Measurements from ENCODE around the gene CATSPERE.
"Not testable (repeated sequence)": the region's sequence is repeated elsewhere in the genome, so short reads cannot be mapped to it uniquely, and the experiment has no call there.

The CATSPERE gene

DNA sequence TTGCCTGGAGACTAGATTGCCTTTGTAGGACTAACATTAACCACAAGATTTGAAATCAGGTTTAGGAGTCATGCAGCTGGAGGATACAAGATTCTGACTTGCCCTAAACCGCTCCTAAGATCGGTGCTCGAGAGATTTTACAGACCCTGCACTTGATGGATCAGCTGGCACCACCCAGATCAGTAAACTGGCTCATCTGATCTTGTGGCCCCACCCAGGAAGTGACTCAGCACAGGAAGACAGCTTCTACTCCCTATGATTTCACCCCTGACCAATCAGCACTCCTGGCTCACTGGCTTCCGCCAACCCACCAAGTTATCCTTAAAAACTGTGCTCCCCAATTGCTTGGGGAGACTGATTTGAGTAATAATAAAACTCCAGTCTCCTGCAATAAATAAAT is 876 bp upstream of the CATSPERE start:
- Histone ChIP-seq H3K9ac (ENCODE audit: low read length) (no peak overlapping the region), H3K36me3 (ENCODE audit: insufficient read depth, low read length) (no peaks in the 10 kb centered on the region; the same call in 1 of the 2 replicates), H3K27me3 (ENCODE audit: insufficient read depth, low read length) (no peaks in the 10 kb centered on the region), H3K79me2 (ENCODE audit: insufficient read depth, low read length) (no peaks in the 10 kb centered on the region), H3K9me2 (ENCODE audit: low read depth, low read length) (no peaks in the 10 kb centered on the region), H4K20me1 (ENCODE audit: insufficient read depth, low read length) (no peaks in the 10 kb centered on the region), H3F3A (ENCODE audit: insufficient read depth, low read length) (0 out of 2 replicates have a peak, but pooled peaks cover 4% of the 10 kb centered on the region), H2AFZ (ENCODE audit: low read length) (no peak overlapping the region), H3K4me1 (ENCODE audit: insufficient read depth, low read length, severe bottlenecking) (peaks cover 15% of the 10 kb centered on the region), H3K4me2 (ENCODE audit: low read length) (no peak overlapping the region), H3K27ac (ENCODE audit: low read depth, low read length, poor library complexity, severe bottlenecking) (no peak overlapping the region), H3K4me3 (ENCODE audit: low read depth, low read length, poor library complexity, severe bottlenecking) (no peak overlapping the region), H3K9me3 (ENCODE audit: low read length) (no peaks in the 10 kb centered on the region)
- TF ChIP-seq, protein P1, sequence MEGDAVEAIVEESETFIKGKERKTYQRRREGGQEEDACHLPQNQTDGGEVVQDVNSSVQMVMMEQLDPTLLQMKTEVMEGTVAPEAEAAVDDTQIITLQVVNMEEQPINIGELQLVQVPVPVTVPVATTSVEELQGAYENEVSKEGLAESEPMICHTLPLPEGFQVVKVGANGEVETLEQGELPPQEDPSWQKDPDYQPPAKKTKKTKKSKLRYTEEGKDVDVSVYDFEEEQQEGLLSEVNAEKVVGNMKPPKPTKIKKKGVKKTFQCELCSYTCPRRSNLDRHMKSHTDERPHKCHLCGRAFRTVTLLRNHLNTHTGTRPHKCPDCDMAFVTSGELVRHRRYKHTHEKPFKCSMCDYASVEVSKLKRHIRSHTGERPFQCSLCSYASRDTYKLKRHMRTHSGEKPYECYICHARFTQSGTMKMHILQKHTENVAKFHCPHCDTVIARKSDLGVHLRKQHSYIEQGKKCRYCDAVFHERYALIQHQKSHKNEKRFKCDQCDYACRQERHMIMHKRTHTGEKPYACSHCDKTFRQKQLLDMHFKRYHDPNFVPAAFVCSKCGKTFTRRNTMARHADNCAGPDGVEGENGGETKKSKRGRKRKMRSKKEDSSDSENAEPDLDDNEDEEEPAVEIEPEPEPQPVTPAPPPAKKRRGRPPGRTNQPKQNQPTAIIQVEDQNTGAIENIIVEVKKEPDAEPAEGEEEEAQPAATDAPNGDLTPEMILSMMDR (IDR thresholded peaks at IDR 0.05; ENCODE audit: low read length) = no peak
- TF ChIP-seq EZH2 (IDR thresholded peaks at IDR 0.05; ENCODE audit: borderline replicate concordance, low read length) = no peak

DNA sequence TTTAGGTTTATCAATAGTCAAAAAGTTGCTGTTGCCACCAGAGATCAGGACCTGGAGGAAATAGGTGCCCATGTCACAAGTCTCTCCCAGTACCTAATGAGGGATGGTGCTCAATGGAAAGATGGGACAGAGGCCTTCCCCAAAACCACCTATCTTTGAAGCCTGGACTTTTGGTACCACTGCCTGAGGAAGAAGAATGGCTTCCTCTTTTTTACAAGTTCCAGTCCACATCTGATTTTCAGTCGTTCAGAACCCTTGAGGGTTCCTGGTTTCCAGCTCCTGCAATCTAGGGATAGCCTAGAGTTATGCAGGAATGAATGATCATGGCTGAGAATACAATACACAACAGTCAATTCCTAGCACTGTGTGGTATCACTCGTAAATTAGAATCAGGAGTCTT is 5.7 kb downstream of the CATSPERE start:
- H3K36me3 ChIP-seq (ENCODE audit: insufficient read depth, low read length) = no peaks in the 10 kb centered on the region; the same call in 1 of the 2 replicates
- no peak overlapping the region for H3K9ac ChIP-seq (ENCODE audit: low read length)
- H3F3A ChIP-seq (ENCODE audit: insufficient read depth, low read length) = 0 out of 2 replicates have a peak, but pooled peaks cover 4% of the 10 kb centered on the region
- no peak overlapping the region for H3K27ac ChIP-seq (ENCODE audit: low read depth, low read length, poor library complexity, severe bottlenecking)
- TF ChIP-seq, protein P1 (IDR thresholded peaks at IDR 0.05; ENCODE audit: low read length) = no peak
- no peak for TF ChIP-seq EZH2 (IDR thresholded peaks at IDR 0.05; ENCODE audit: borderline replicate concordance, low read length)
- no peak overlapping the region for H2AFZ ChIP-seq (ENCODE audit: low read length)
- no peaks in the 10 kb centered on the region for H3K79me2 ChIP-seq (ENCODE audit: insufficient read depth, low read length)
- H3K9me2 ChIP-seq (ENCODE audit: low read depth, low read length) = no peaks in the 10 kb centered on the region
- H4K20me1 ChIP-seq (ENCODE audit: insufficient read depth, low read length) = no peaks in the 10 kb centered on the region
- no peaks in the 10 kb centered on the region for H3K27me3 ChIP-seq (ENCODE audit: insufficient read depth, low read length)
- peaks cover 3% of the 10 kb centered on the region for H3K4me1 ChIP-seq (ENCODE audit: insufficient read depth, low read length, severe bottlenecking)
- H3K9me3 ChIP-seq (ENCODE audit: low read length) = no peaks in the 10 kb centered on the region
- H3K4me2 ChIP-seq (ENCODE audit: low read length) = no peak overlapping the region
- no peak overlapping the region for H3K4me3 ChIP-seq (ENCODE audit: low read depth, low read length, poor library complexity, severe bottlenecking)

DNA sequence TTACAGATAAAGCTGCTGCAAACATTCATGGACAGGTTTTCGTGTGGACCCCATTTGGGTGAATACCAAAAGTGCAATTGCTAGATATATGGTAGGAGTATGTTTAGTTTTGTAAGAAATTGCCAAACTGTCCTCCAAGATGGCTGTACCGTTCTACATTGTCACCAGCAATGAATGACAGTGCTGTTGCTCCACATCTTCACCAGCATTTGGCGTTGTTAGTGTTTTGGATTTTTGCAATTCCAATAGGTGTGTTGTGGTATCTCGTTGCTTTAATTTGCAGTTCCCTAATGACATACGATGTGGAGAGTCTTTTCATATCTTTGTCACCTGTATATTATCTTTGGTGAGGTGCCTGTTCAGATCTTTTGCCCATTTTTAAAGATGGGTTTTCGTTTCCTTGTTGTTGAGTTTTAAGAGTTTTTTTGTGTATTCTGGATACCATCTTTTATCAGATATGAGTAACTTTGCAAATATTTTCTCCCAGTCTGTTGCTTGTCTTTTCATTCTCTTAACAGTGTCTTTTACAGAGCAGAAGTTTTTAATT is 12.1 kb downstream of the CATSPERE start:
- Histone ChIP-seq H3K4me3 (ENCODE audit: low read depth, low read length, poor library complexity, severe bottlenecking) (no peak overlapping the region), H3K27ac (ENCODE audit: low read depth, low read length, poor library complexity, severe bottlenecking) (no peak overlapping the region), H3K4me2 (ENCODE audit: low read length) (no peak overlapping the region), H4K20me1 (ENCODE audit: insufficient read depth, low read length) (no peaks in the 10 kb centered on the region), H3K27me3 (ENCODE audit: insufficient read depth, low read length) (no peaks in the 10 kb centered on the region; the same call in 1 of the 2 replicates), H3F3A (ENCODE audit: insufficient read depth, low read length) (no peaks in the 10 kb centered on the region), H2AFZ (ENCODE audit: low read length) (no peak overlapping the region), H3K4me1 (ENCODE audit: insufficient read depth, low read length, severe bottlenecking) (no peaks in the 10 kb centered on the region), H3K79me2 (ENCODE audit: insufficient read depth, low read length) (no peaks in the 10 kb centered on the region), H3K9ac (ENCODE audit: low read length) (no peak overlapping the region), H3K9me3 (ENCODE audit: low read length) (0 out of 2 replicates have a peak, but pooled peaks cover 3% of the 10 kb centered on the region), H3K36me3 (ENCODE audit: insufficient read depth, low read length) (no peaks in the 10 kb centered on the region), H3K9me2 (ENCODE audit: low read depth, low read length) (no peaks in the 10 kb centered on the region)
- no peak for TF ChIP-seq EZH2 (IDR thresholded peaks at IDR 0.05; ENCODE audit: borderline replicate concordance, low read length)
- TF ChIP-seq, protein P1 (IDR thresholded peaks at IDR 0.05; ENCODE audit: low read length) = no peak

DNA sequence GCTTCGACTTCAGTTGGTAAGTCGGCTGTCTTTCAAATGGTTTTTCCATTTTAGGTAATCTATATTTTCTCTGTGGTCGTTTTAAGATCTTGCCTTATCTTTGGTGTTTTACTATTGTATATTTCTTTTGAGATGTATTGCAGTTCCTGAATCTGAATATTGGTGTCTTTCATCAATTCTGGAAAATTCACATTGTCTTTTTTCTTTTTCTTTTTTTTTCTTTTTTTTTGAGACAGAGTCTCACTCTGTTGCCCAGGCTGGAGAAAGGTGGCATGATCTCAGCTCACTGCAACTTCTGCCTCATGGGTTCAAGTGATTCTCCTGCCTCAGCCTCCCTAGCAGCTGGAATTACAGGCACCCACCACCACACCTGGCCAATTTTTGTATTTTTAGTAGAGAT is 23.9 kb downstream of the CATSPERE start:
- not testable (repeated sequence) for H3K27me3 ChIP-seq (ENCODE audit: insufficient read depth, low read length); H3F3A ChIP-seq (ENCODE audit: insufficient read depth, low read length); H3K9me3 ChIP-seq (ENCODE audit: low read length); H3K4me2 ChIP-seq (ENCODE audit: low read length); H3K79me2 ChIP-seq (ENCODE audit: insufficient read depth, low read length); H3K9me2 ChIP-seq (ENCODE audit: low read depth, low read length); H3K4me1 ChIP-seq (ENCODE audit: insufficient read depth, low read length, severe bottlenecking); H3K9ac ChIP-seq (ENCODE audit: low read length); H3K27ac ChIP-seq (ENCODE audit: low read depth, low read length, poor library complexity, severe bottlenecking); H4K20me1 ChIP-seq (ENCODE audit: insufficient read depth, low read length); H3K4me3 ChIP-seq (ENCODE audit: low read depth, low read length, poor library complexity, severe bottlenecking); H3K36me3 ChIP-seq (ENCODE audit: insufficient read depth, low read length); H2AFZ ChIP-seq (ENCODE audit: low read length)

Measured in OCI-LY1 (cell line).